Measurements from ENCODE around the gene CUX1. TPM values are rescaled to one million over a fixed set of nuclear protein-coding genes. Genes with fewer than 3 reads are reported as not detected.
"Not testable (repeated sequence)": the region's sequence is repeated elsewhere in the genome, so short reads cannot be mapped to it uniquely, and the experiment has no call there.

The CUX1 gene
- total RNA-seq, 4 donors from 2014 or later = 93.8 to 156 (median 112) TPM

DNA sequence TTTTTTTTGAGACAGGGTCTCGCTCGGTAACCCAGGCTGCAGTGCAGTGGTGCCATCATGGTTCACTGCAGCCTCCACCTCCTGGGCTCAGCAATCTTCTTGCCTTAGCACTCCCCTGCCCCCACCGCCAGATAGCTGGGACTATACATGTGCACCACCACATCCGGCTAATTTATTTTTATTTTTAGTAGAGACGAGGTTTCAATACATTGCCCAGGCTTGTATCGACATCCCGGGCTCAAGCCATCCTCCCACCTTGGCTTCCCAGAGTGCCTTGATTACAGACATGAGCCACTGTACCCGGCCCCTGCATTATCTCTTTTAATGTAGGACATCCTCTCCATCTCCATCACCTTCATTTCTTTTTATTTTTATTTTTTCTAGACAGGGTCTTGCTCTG is 213.3 kb downstream of the CUX1 start:
- H3K4me1 ChIP-seq = no peaks in the 10 kb centered on the region
- no peaks in the 10 kb centered on the region for H3K36me3 ChIP-seq
- intact Hi-C loops (cut with DNase I) = no loop called here
- no peaks in the 10 kb centered on the region for H3K9me3 ChIP-seq
- H3K27me3 ChIP-seq = no peaks in the 10 kb centered on the region
- WGBS, 2 donors = 95 to 96% methylated on average over 8 of the region's 8 CpGs
- H3K27ac ChIP-seq = no peak overlapping the region
- H3K4me3 ChIP-seq (replicated peaks in 1 of 3) = no peak overlapping the region
- DNase-seq = no peak
- no peak for TF ChIP-seq POLR2A (IDR thresholded peaks at IDR 0.05)

DNA sequence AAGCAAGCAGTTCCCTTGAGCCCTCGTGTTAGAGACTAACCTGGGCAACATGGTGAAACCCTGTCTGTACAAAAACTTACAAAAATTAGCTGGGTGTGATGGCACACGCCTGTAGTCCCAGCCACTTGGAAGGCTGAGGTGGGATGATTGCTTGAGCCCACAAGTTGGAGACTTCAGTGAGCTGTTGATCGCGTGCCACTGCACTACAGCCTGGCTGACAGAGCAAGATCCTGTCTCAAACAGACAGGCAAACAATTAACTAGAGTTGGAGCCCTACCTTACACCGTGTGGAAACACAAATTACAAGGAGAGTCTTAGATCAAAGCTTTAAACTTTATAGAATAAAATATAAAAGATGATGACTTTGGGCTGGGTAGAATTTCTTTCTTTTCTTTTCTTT is 219.5 kb downstream of the CUX1 start:
- no peaks in the 10 kb centered on the region for H3K27me3 ChIP-seq
- no peak overlapping the region for H3K27ac ChIP-seq
- H3K4me3 ChIP-seq (replicated peaks in 1 of 3) = no peak overlapping the region
- WGBS, 2 donors = 82 to 87% methylated on average over 5 of the region's 5 CpGs
- intact Hi-C loops (cut with DNase I) = no loop called here
- no peaks in the 10 kb centered on the region for H3K36me3 ChIP-seq
- no peaks in the 10 kb centered on the region for H3K4me1 ChIP-seq
- no peak for DNase-seq
- TF ChIP-seq, protein P1, sequence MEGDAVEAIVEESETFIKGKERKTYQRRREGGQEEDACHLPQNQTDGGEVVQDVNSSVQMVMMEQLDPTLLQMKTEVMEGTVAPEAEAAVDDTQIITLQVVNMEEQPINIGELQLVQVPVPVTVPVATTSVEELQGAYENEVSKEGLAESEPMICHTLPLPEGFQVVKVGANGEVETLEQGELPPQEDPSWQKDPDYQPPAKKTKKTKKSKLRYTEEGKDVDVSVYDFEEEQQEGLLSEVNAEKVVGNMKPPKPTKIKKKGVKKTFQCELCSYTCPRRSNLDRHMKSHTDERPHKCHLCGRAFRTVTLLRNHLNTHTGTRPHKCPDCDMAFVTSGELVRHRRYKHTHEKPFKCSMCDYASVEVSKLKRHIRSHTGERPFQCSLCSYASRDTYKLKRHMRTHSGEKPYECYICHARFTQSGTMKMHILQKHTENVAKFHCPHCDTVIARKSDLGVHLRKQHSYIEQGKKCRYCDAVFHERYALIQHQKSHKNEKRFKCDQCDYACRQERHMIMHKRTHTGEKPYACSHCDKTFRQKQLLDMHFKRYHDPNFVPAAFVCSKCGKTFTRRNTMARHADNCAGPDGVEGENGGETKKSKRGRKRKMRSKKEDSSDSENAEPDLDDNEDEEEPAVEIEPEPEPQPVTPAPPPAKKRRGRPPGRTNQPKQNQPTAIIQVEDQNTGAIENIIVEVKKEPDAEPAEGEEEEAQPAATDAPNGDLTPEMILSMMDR (IDR thresholded peaks at IDR 0.05) = no peak
- no peak for TF ChIP-seq POLR2A (IDR thresholded peaks at IDR 0.05)
- H3K9me3 ChIP-seq = no peaks in the 10 kb centered on the region

- DNase-seq = no peak
- TF ChIP-seq POLR2A (IDR thresholded peaks at IDR 0.05) = no peak
- TF ChIP-seq, protein P1 (IDR thresholded peaks at IDR 0.05) = no peak
- peaks cover 0 to 2% of the 10 kb centered on the region in 2 donors for H3K4me1 ChIP-seq
- no peak overlapping the region for H3K27ac ChIP-seq
- no peaks in the 10 kb centered on the region for H3K27me3 ChIP-seq
- intact Hi-C loops (cut with DNase I) = no loop called here
- 99% methylated on average over 10 to 11 of the region's 11 CpGs for WGBS, 2 donors
- H3K36me3 ChIP-seq = no peaks in the 10 kb centered on the region
- H3K9me3 ChIP-seq = no peaks in the 10 kb centered on the region
- H3K4me3 ChIP-seq (replicated peaks in 1 of 3) = no peak overlapping the region
Measured at GRCh38 chr7:102039706-102040105, 222.3 kb downstream of the CUX1 start.

- intact Hi-C loops (cut with DNase I) = no loop called here
- Histone ChIP-seq H3K27ac (no peak overlapping the region), H3K4me3 (replicated peaks in 1 of 3) (no peak overlapping the region), H3K27me3 (no peaks in the 10 kb centered on the region), H3K4me1 (peaks cover under 1 to 11% of the 10 kb centered on the region in 2 donors), H3K36me3 (no peaks in the 10 kb centered on the region), H3K9me3 (no peaks in the 10 kb centered on the region)
- no peak for TF ChIP-seq POLR2A (IDR thresholded peaks at IDR 0.05)
- TF ChIP-seq, protein P1 (IDR thresholded peaks at IDR 0.05) = no peak
- DNase-seq = no peak
- 82 to 90% methylated on average over 10 to 11 of the region's 11 CpGs for WGBS, 2 donors
Measured at GRCh38 chr7:102040569-102040968, 223.1 kb downstream of the CUX1 start.

DNA sequence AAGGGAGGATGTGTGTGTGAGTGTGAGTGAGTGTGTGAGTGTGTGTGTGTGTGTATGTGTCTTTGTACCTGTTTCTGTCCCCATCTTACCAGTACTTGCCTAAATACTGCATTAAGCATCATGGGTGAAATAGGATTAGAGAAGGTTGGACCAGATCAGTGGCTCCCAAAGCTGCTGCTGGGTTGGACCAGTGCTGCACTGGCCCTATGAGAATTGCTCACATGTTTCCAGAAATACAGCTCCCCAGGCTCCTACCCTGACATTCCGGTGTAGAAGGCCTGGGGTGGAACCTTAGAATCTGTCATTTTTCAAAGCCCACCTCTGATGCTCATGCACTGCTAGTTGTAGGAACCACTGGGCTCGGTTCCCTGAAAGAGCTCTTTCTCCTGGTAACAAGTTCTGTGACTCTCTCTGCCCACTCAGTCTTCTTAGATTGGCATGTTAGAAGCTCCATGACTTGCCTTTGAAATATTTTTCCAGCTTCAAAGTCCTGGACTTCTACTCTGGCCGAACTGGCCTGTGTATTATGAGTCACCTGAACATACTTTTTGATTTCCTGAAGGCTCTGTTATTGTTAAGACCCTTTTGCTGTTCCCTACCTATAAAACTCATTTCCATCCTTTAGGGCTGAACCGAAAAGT is 224.7 kb downstream of the CUX1 start:
- H3K27ac ChIP-seq = no peak overlapping the region
- 80 to 83% methylated on average over 4 of the region's 4 CpGs for WGBS, 2 donors

DNA sequence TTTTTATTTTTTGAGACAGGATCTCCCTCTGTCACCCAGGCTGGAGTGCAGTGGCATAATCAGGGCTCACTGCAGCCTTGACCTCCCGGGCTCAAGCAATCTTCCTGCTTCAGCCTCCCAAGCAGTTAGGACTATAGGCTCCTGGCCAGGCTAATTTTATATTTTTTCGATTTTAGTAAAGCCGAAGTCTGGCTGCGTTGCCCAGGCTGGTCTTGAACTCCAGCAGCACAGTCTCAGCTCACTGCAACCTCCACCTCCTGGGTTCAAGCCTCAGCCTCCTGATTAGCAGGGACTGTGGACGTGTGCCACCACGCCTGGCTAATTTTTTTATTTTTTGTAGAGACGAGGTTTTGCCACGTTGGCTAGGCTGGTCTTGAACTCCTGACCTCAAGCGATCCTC is 225.4 kb downstream of the CUX1 start:
- H3K4me1 ChIP-seq = peaks cover 6 to 17% of the 10 kb centered on the region in 2 donors
- H3K27me3 ChIP-seq; intact Hi-C loops (cut with DNase I); H3K36me3 ChIP-seq; H3K27ac ChIP-seq; H3K4me3 ChIP-seq (replicated peaks in 1 of 3); H3K9me3 ChIP-seq; DNase-seq: not testable (repeated sequence)
- 92% methylated on average over 9 of the region's 9 CpGs for WGBS, 2 donors

More for the DNA sequence above, 224.7 kb downstream of the CUX1 start:
- Histone ChIP-seq H3K27me3 (no peaks in the 10 kb centered on the region), H3K36me3 (no peaks in the 10 kb centered on the region), H3K4me1 (peaks cover 6 to 17% of the 10 kb centered on the region in 2 donors), H3K4me3 (replicated peaks in 1 of 3) (no peak overlapping the region), H3K9me3 (no peaks in the 10 kb centered on the region)
- no peak for TF ChIP-seq POLR2A (IDR thresholded peaks at IDR 0.05)
- TF ChIP-seq, protein P1 (IDR thresholded peaks at IDR 0.05) = no peak
- intact Hi-C loops (cut with DNase I) = no loop called here
- DNase-seq = no peak
